CD1c-positive myeloid dendritic cell (primary cell): ENCODE results near the gene RBMY1E.
"Not testable (repeated sequence)": the region's sequence is repeated elsewhere in the genome, so short reads cannot be mapped to it uniquely, and the experiment has no call there.

Source experiments
- DNase-seq: peaks from one replicate; pipeline ENCODE4 v3.0.0-alpha.2; 2016; ENCODE audit errors: extremely low spot score

The RBMY1E gene

GRCh38 chrY:21917932-21918331 is at the start of gene RBMY1E:
TSS of gene RBMY1E (minus strand) at chrY:21918032. CDS start at chrY:21916054, 1,978 bp downstream.
- DNase-seq, result not testable (repeated sequence)

DNA sequence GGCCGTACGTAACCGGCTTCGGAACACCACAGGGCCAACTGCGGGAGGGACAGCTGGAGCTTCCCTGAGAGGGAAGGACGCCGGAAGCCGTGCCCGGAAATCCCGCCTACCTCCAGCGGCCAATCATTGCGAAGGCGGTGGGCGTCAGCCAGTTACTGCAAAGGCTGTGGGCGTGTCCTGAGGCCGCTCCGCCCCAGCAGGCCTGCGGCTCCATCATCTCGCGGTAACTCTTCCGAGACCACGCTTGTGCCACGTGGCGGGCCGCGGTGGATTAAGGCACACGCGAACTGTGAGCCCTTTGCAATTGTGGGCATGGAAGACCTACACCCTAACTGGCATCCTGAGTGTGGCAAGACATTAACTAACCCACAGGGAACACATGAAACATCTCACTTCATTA is 23.4 kb downstream of the RBMY1E start, which contains the start of gene RBMY1D:
Gene RBMY1D, minus strand, starts transcription at position 101 of the 400 bp plus-strand sequence. CDS start 2,013 bp downstream, outside the sequence.
- DNase-seq, result not testable (repeated sequence)

GRCh38 chrY:21869407-21870076 is 48.3 kb downstream of the RBMY1E start:
- DNase-seq, result not testable (repeated sequence)
